IMR-90 (cell line): ENCODE data around the gene SPDYE4. TPM values are rescaled to one million over a fixed set of nuclear protein-coding genes. Genes with fewer than 3 reads are reported as not detected.

Source experiments
- ATAC-seq: fragments of 200-7000 bp; cut with Tn5 transposase; 2 replicates; pipeline ENCODE4 v1.9.1; 2020; ENCODE audit warnings: low read depth, mild to moderate bottlenecking, moderate library complexity
- BruUV-seq: library from RNA; stranded (reverse); fragments of 400-500 nt; replicated peaks from 2 replicates; lab custom pipeline; 2021; lab: Mats Ljungman, UMichigan
- CTCF ChIA-PET: fragments of 300-600 bp; formaldehyde crosslinking; extraction: SDS; loops from one replicate; lab custom pipeline; 2021; ENCODE audit warnings: antibody characterized with exemption; lab: Yijun Ruan, JAX
- POLR2A ChIA-PET: fragments of 300-600 bp; sonication (Branson Sonifier 250); formaldehyde crosslinking; loops from one replicate; lab custom pipeline; 2022; ENCODE audit warnings: antibody characterized with exemption; ENCODE audit not compliant: unreplicated experiment; lab: Charles Lee
- DNase-seq: peaks from one replicate; pipeline ENCODE4 v3.0.0; 2013
- H2AFZ ChIP-seq: replicated peaks from 2 replicates; pipeline ENCODE3; 2013; ENCODE audit warnings: low read length, mild to moderate bottlenecking; ENCODE audit not compliant: poor library complexity
- H2AK5ac ChIP-seq: 2 replicates; pipeline ENCODE4 v1.6.1; 2013; ENCODE audit warnings: low read depth, low read length, inconsistent platforms
- H2AK9ac ChIP-seq: replicated peaks from 2 replicates; pipeline ENCODE3; 2013; ENCODE audit warnings: mild to moderate bottlenecking, low read depth, low read length, moderate library complexity; ENCODE audit not compliant: poor library complexity
- H2BK120ac ChIP-seq: 2 replicates; pipeline ENCODE4 v1.6.1; 2013; ENCODE audit warnings: low read depth, low read length, inconsistent platforms
- H2BK15ac ChIP-seq: 3 replicates; pipeline ENCODE4 v1.6.1; 2013; ENCODE audit warnings: low read depth, low read length, inconsistent platforms
- H2BK20ac ChIP-seq: 2 replicates; pipeline ENCODE4 v1.6.1; 2013; ENCODE audit warnings: low read depth, mild to moderate bottlenecking, inconsistent platforms, low read length, moderate library complexity
- H2BK5ac ChIP-seq: 2 replicates; pipeline ENCODE4 v1.6.1; 2013; ENCODE audit warnings: mild to moderate bottlenecking, low read depth, low read length, inconsistent platforms; ENCODE audit not compliant: poor library complexity, severe bottlenecking
- H3K14ac ChIP-seq: replicated peaks from 2 replicates; pipeline ENCODE4 v1.6.1; 2013; ENCODE audit warnings: low read depth, low read length, inconsistent platforms
- H3K18ac ChIP-seq: 2 replicates; pipeline ENCODE4 v1.6.1; 2013; ENCODE audit warnings: low read depth, low read length, control low read depth
- H3K23ac ChIP-seq: 2 replicates; pipeline ENCODE4 v1.6.1; 2013; ENCODE audit warnings: low read depth, low read length, inconsistent platforms
- H3K27ac ChIP-seq: 2 replicates; pipeline ENCODE4 v1.5.1; 2013; ENCODE audit warnings: mild to moderate bottlenecking, control low read depth, low read length; ENCODE audit not compliant: insufficient read depth
- H3K27me3 ChIP-seq: 2 replicates; pipeline ENCODE4 v1.6.1; 2013; ENCODE audit warnings: low read length; ENCODE audit not compliant: control insufficient read depth, insufficient read depth
- H3K36me3 ChIP-seq: 2 replicates; pipeline ENCODE4 v1.6.1; 2013; ENCODE audit warnings: low read length, mixed read lengths; ENCODE audit not compliant: control insufficient read depth, insufficient read depth
- H3K4ac ChIP-seq: 2 replicates; pipeline ENCODE4 v1.6.1; 2013; ENCODE audit warnings: low read depth, low read length, inconsistent platforms
- H3K4me1 ChIP-seq: 2 replicates; pipeline ENCODE4 v1.6.1; 2013; ENCODE audit warnings: low read length, mixed read lengths; ENCODE audit not compliant: control insufficient read depth, insufficient read depth
- H3K4me2 ChIP-seq: 2 replicates; pipeline ENCODE4 v1.6.1; 2013; ENCODE audit warnings: low read depth, mild to moderate bottlenecking, control low read depth, low read length, moderate library complexity
- H3K4me3 ChIP-seq: 2 replicates; pipeline ENCODE4 v1.5.1; 2013; ENCODE audit warnings: low read depth, mild to moderate bottlenecking, control low read depth, low read length, moderate library complexity; ENCODE audit not compliant: insufficient read depth
- H3K56ac ChIP-seq: 2 replicates; pipeline ENCODE4 v1.6.1; 2013; ENCODE audit warnings: low read length, inconsistent platforms; ENCODE audit not compliant: insufficient read depth; ENCODE audit errors: extremely low read depth
- H3K79me1 ChIP-seq, 2 experiments: 2 replicates each; pipeline ENCODE4 v1.6.1; 2013; ENCODE audit warnings: low read length in 2 of 2, inconsistent platforms in 1 of 2, low read depth in 1 of 2
- H3K9ac ChIP-seq: 2 replicates; pipeline ENCODE4 v1.6.1; 2013; ENCODE audit warnings: low read depth, low read length, control low read depth
- H3K9me1 ChIP-seq: 2 replicates; pipeline ENCODE4 v1.6.1; 2013; ENCODE audit warnings: low read length, inconsistent platforms; ENCODE audit not compliant: insufficient read depth
- H3K9me3 ChIP-seq: 2 replicates; pipeline ENCODE4 v1.6.1; 2013; ENCODE audit warnings: low read length; ENCODE audit not compliant: control insufficient read depth, insufficient read depth
- H4K20me1 ChIP-seq: 2 replicates; pipeline ENCODE4 v1.6.1; 2013; ENCODE audit warnings: low read length, inconsistent platforms; ENCODE audit not compliant: insufficient read depth
- H4K5ac ChIP-seq: 2 replicates; pipeline ENCODE4 v1.6.1; 2013; ENCODE audit warnings: mild to moderate bottlenecking, low read depth, low read length, control low read depth
- H4K8ac ChIP-seq, 2 experiments: 2 replicates each; pipeline ENCODE4 v1.6.1; 2013; ENCODE audit warnings: low read depth in 2 of 2, low read length in 2 of 2, control low read depth in 1 of 2, inconsistent platforms in 1 of 2
- H4K91ac ChIP-seq: 2 replicates; pipeline ENCODE4 v1.6.1; 2013; ENCODE audit warnings: low read depth, low read length, inconsistent platforms; ENCODE audit not compliant: insufficient read depth
- BHLHE40 ChIP-seq: fragments of 150-350 bp; IDR thresholded peaks from 2 replicates; pipeline ENCODE4 v1.6.1; 2016; ENCODE audit warnings: mild to moderate bottlenecking, low read depth, low read length
- USF2 ChIP-seq: fragments of 150-350 bp; IDR thresholded peaks from 2 replicates; pipeline ENCODE4 v1.6.1; 2017; ENCODE audit warnings: mild to moderate bottlenecking, antibody characterized with exemption, low read length, low read depth
- WGBS, 2 experiments: methylation state at CpG; one replicate each; pipeline versions ENCODE4 v1.1.5 to v1.1.7; 2013; ENCODE audit warnings: missing lambda C conversion rate in 2 of 2; ENCODE audit not compliant: insufficient read length in 1 of 2; ENCODE audit errors: extremely low coverage in 2 of 2; 5-methylcytosine and 5-hydroxymethylcytosine counted together
- dilution Hi-C: fragments of 300-500 bp; cut with HindIII; formaldehyde crosslinking; loops from one replicate; pipeline ENCODE4 v1.14.3; 2018; ENCODE audit warnings: low sequenced_read_pairs; ENCODE audit not compliant: unreplicated experiment
- in situ Hi-C: fragments of 300-500 bp; cut with MboI; formaldehyde crosslinking; loops from 3 replicates; pipeline ENCODE4 v1.14.3; 2019; ENCODE audit warnings: low sequenced_read_pairs, inconsistent platforms, mixed read lengths
- intact Hi-C: fragments of 100-400 bp; cut with micrococcal nuclease; formaldehyde crosslinking; loops from 2 replicates; pipeline ENCODE4 v1.10.0; 2022
- polyA plus RNA-seq, 3 experiments: library from polyadenylated mRNA; depleted of rRNA; stranded (reverse); fragments of >200 nt; gene quantifications; 2 replicates each; pipeline ENCODE4 v1.2.3, GENCODE V29; 2012; ENCODE audit warnings: low replicate concordance in 1 of 3
- total RNA-seq: library from RNA; depleted of rRNA; stranded (reverse); fragments of >200 nt; gene quantifications from 2 replicates; pipeline ENCODE4 v1.2.3, GENCODE V29; 2012

The SPDYE4 gene
- total and polyA plus RNA-seq, 2 of the 4 experiments (the other 2 are of a cell fraction) = not detected

- no peak for TF ChIP-seq USF2
Measured at GRCh38 chr17:8798846-8799569, 40.7 kb upstream of the SPDYE4 start, which contains the start of gene MFSD6L (continued).

- H3K79me1 ChIP-seq = no peaks in the 10 kb centered on the region
- H3K36me3 ChIP-seq = no peaks in the 10 kb centered on the region
- no peak overlapping the region for H3K4me2 ChIP-seq
- ATAC-seq (no peak), DNase-seq (no peak)
- H4K5ac ChIP-seq = no peak overlapping the region
- H2BK15ac ChIP-seq = no peak overlapping the region
- TF ChIP-seq BHLHE40 = no peak
- no peaks in the 10 kb centered on the region for H4K20me1 ChIP-seq
- no peak overlapping the region for H2BK120ac ChIP-seq
- no peaks in the 10 kb centered on the region for H3K9me3 ChIP-seq
- H4K8ac ChIP-seq = no peak overlapping the region
- WGBS, 2 experiments = 56% methylated on average over 12 of the region's 23 CpGs; no CpG with 5 or more reads in 1 of the 2 experiments
- H2AFZ ChIP-seq = no peak overlapping the region
- BruUV-seq = no TSS peak
- CTCF ChIA-PET = interaction anchor here (0.6 kb wide), 1 partner anchor 336 kb away, joined by 9 read pairs; no protein-coding TSS in a partner anchor
- H3K9me1 ChIP-seq = no peaks in the 10 kb centered on the region
- H2BK20ac ChIP-seq = no peak overlapping the region
- H4K91ac ChIP-seq = no peak overlapping the region
- H3K4ac ChIP-seq = no peak overlapping the region
- H3K56ac ChIP-seq = no peak overlapping the region
- H3K4me3 ChIP-seq = no peak overlapping the region
- in situ Hi-C loops = loop anchor here (25.0 kb wide), 1 partner anchor 739 kb away; no protein-coding TSS in a partner anchor
- no peak overlapping the region for H3K9ac ChIP-seq
- no peak overlapping the region for H3K23ac ChIP-seq
- H3K18ac ChIP-seq = no peak overlapping the region
- dilution Hi-C loops = no loop called here
- H3K27me3 ChIP-seq = peaks cover 18% of the 10 kb centered on the region; the same call in 1 of the 2 replicates
- no peak overlapping the region for H3K27ac ChIP-seq
- no peak overlapping the region for H2BK5ac ChIP-seq
- no peaks in the 10 kb centered on the region for H3K4me1 ChIP-seq
- intact Hi-C loops = no loop called here
- H3K14ac ChIP-seq = no peak overlapping the region
- no peak overlapping the region for H2AK5ac ChIP-seq
- no peak overlapping the region for H2AK9ac ChIP-seq
- POLR2A ChIA-PET = no interaction called here
Measured at GRCh38 chr17:8798176-8798845, 40.0 kb upstream of the SPDYE4 start.
